Right ventricle myocardium inferior (tissue), 1 donor: Measurements from ENCODE around the gene SNRNP200. TPM values are rescaled to one million over a fixed set of nuclear protein-coding genes. Genes with fewer than 3 reads are reported as not detected.

Source experiments
- ATAC-seq: fragments of 200-7000 bp; cut with Tn5 transposase; one replicate; pipeline ENCODE4 v1.9.1; 2020; ENCODE audit warnings: mild to moderate bottlenecking, moderate library complexity
- DNase-seq: peaks from one replicate; pipeline ENCODE4 v3.0.0; 2021; ENCODE audit errors: missing footprints
- intact Hi-C: fragments of 100-400 bp; cut with DNase I; formaldehyde crosslinking; loops from one replicate; pipeline ENCODE4 v1.11.0; 2022
- long read RNA-seq: library from polyadenylated mRNA; unstranded; transcript quantifications from one replicate; pipeline ENCODE4 v2.0.0, GENCODE V29; 2021
- total RNA-seq: library from RNA; stranded (reverse); fragmentation: NEBNext Ultra II Directional; extraction: Animal tissue kit (Norgen Biotek cat#: 25700); gene quantifications from one replicate; pipeline ENCODE4 v1.2.1, GENCODE V29; 2021
- donor health status: DM: no; HTN: yes; CAD: no; lungs with severe emphysema.

SNRNP200 gene
- total RNA-seq, result 50.9 TPM
- long read RNA-seq, full-length matches to known transcripts, result 5 of 26 reads
- long read RNA-seq, partial matches to known transcripts, result 20 of 26 reads
- long read RNA-seq, other reads (novel, unspliced or antisense), result 1 of 26 reads

DNA sequence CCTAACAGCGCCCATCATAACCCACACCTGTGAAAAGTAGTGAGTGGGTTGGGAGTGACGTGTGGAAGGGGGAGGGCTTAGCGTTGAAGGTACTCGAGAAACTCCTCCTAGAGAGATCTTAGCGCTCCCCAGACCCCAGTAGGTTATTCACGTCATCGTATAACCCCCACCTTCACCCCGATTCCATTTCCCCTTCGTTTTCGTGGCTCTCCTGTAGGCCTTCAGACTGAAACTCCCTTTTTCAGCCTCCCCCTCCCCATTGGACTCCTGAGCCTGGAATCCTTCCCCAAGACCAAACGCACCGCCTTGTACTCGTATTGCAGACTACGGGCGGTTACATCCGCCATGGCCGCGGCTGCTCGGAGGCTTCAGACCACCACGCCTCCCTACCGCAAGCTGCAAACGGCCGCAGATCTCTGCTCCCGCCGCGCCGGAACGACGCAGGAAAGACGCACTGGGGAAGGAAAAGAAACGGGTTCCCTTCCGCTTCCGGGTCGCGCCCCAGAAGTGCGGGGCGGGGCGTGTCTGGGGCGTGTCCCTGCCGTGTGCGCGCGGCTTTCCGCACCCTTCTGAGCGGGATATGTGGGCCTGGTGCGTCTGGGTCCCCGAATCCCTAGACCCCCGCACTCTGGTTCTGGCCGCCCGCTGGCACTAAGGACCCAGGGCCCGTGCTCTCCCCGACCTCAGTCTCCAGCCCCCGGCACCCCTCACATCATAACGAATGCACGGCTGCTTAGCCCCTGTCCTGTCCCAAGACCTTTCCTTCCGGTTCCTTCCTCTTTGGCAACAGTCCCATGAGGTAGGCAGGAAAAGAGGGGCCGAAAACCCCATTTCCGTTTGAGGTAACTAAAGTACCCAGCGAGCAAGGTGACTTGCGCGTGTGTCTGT lies at the start of gene SNRNP200:
Gene SNRNP200, minus strand, starts transcription at position 456 of the 888 bp plus-strand sequence. Its CDS starts 109 bp downstream, at position 347.
- ATAC-seq (peak; percentile 99), DNase-seq (peak; percentile 94)
- intact Hi-C loops, result loop anchor here (2.0 kb wide), 1 partner anchor 203 kb away; no protein-coding TSS in a partner anchor

- intact Hi-C loops, result no loop called here
- ATAC-seq (no peak), DNase-seq (no peak)
These were observed 49.1 kb upstream of the SNRNP200 start for GRCh38 chr2:96354492-96354891.

DNA sequence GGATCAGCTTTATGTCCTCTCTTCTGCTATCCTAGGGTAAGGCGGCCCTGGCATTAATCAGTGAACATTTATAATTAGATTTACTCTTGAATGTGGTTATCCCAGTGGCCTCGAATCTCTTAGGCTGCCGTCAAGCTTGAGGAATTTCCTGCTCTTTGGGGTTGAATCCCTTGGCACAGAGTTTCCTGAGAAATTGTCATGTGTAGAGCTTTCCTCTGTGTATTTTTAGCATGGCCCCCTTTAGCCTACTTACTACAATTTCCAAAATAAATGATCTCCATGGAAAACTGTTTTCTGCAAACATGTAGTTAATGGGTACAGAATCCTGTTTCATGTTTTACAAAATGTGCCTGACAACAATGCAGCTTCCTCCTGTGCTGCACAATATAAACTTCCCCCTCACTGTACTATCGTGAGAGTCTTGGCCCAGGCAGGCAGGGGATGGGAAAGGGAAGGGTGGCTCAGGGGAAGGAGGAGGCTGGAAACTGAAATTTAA lies 48.3 kb upstream of the SNRNP200 start:
- DNase-seq (no peak), ATAC-seq (peak; percentile 27)
- intact Hi-C loops, result no loop called here

- peak; percentile 54 for ATAC-seq
- DNase-seq, result peak; percentile 75
- intact Hi-C loops, result no loop called here
These were observed 47.8 kb upstream of the SNRNP200 start for GRCh38 chr2:96353032-96353561.

GRCh38 chr2:96347395-96347794 lies 42.0 kb upstream of the SNRNP200 start:
- intact Hi-C loops, result no loop called here
- ATAC-seq, result no peak
- no peak for DNase-seq

GRCh38 chr2:96345868-96346462 lies 40.6 kb upstream of the SNRNP200 start:
- no peak for DNase-seq
- intact Hi-C loops, result no loop called here
- no peak for ATAC-seq

GRCh38 chr2:96345438-96345837 lies 40.1 kb upstream of the SNRNP200 start:
- ATAC-seq, result peak; percentile 85
- intact Hi-C loops, result no loop called here
- no peak for DNase-seq

DNA sequence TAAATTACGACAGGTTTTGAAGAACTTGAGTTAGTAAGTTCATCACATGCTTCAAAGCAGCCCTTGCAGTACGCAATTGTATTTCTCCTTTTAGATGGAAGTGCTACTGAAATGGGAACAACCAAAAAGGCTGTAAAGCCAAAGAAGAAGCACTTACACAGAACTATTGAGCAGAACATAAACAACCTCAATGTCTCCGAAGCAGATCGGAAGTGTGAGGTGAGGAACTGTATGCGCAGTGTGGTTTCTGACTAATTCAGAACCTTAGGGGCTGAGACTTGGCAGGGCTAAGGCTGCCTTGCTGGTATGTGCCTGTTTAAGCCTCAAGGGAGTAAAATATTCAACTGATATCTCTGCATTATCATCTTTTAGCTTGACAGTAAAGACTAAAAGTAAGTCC lies 38.7 kb upstream of the SNRNP200 start:
- DNase-seq (no peak), ATAC-seq (peak; percentile 25)
- intact Hi-C loops, result no loop called here

DNA sequence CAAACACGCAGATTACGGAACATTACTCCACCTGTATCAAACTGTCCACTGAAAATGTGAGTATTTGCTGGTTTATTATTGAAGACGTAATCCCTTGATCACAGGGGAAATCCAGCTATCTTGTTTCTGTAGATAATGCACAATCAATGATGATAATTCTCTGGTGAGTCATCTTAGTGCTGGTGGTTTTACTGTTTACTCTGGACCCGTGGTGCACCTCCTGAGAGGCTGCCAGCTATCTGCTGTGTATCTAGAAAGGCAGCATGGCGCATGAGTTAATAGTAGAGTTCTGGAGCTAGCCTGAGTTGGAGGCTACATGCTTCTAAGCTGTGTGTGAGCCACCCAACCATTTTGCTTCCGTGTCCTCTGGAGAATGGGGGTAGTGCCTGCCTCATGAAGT lies 36.7 kb upstream of the SNRNP200 start:
- ATAC-seq (no peak), DNase-seq (no peak)
- intact Hi-C loops, result no loop called here

GRCh38 chr2:96341641-96342040 lies 36.3 kb upstream of the SNRNP200 start:
- ATAC-seq (no peak), DNase-seq (no peak)
- intact Hi-C loops, result no loop called here

DNA sequence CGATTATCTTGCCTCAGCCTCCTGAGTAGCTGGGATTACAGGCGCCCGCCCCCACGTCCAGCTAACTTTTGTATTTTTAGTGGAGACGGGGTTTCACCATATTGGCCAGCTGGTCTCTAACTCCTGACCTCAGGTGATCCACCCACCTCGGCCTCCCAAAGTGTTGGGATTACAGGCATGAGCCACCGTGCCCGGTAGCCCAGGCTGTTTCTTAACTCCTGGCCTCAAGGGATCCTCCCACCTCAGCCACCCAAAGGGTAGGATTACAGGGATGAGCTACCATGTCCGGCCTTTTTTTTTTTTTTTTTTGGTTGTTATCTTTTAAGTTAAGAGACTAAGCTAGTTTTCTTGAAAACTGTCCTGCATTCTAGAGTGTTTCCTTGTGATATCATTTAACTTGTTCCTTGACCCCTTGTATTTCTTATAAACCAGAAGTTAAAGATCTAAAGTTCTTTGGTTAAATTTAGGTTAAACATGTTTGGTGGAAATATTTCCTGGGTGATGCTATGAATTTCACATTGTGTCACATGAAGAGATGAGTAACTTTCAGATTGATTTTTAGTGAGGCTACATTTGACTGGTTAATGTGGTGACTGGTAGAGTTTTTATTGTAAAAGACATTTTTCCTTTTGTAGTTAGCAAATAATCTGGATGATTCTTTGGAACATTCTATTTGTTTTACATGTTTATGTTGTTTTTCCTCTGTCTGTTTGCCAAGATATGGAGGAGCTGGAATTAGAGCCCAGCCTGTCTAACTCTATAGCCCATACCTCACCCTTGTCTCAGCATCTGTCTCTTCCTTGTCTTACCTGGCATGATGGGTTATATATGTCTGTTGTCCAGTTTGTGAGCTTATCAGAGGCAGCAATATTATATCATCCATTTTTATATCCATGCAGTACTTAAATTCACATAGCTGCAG lies 35.4 kb upstream of the SNRNP200 start:
- intact Hi-C loops, result no loop called here
- ATAC-seq (no peak), DNase-seq (no peak)

DNA sequence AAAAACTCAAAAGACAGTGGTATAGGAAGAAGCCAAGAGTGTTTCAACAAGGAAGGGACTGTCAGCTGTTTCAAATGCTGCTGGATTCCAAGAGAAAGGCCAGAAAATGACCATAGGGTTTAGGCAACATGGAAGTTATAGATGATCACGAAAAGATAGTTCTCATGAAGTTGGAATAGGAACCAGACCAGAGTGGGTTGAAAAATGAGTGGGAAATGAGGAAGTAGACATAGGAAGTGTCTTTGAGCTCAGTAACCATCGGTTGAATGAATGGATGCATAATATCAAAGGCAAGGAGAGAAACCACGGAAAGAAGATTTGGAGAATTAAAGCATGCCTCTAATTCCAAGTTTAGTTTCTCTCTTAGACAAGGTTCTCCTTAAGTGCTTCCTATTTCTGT lies 31.5 kb upstream of the SNRNP200 start:
- intact Hi-C loops, result loop anchor here (5.0 kb wide), 1 partner anchor 170 kb away; the partner anchor contains the start of gene NEURL3
- no peak for ATAC-seq
- DNase-seq, result no peak

DNA sequence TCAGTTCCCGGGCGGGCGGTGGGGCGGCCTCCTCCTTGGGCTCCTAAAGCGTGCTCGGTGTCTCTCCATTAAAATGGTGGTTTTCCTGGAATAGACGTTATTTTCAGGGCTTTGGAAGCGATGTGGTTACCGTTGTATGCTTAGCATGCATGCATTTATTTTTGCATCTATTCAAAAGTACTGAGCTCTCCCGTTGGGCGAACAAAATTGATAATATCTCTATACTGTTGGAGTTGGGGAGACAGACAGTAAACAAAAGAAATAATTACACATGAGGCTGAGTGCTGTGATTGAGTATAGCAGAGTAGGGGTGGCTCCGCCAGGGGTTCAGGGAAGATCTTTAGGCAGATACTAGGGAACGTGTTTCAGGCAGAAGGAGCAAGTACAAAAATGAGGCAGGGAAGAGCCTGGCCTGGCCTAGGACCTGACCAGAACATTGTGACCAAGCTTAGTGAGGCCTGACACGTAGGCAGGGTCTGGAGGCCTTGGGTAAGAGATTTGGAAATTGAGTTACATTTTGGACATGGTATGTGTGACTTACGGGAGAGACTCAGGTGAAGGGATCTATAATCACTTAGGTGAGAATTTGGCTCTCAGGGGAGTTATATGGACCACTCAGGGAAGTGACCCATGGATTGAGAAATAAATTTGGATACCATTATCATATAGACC lies 30.9 kb upstream of the SNRNP200 start:
- ATAC-seq, result no peak
- intact Hi-C loops, result loop anchor here (5.0 kb wide), 1 partner anchor 171 kb away; the partner anchor contains the start of gene NEURL3
- DNase-seq, result no peak

- ATAC-seq (no peak), DNase-seq (no peak)
- intact Hi-C loops, result no loop called here
These were observed 28.4 kb upstream of the SNRNP200 start for GRCh38 chr2:96333708-96334107.

- no peak for DNase-seq
- intact Hi-C loops, result no loop called here
- no peak for ATAC-seq
These were observed 25.1 kb upstream of the SNRNP200 start for GRCh38 chr2:96330407-96330806.

- DNase-seq (no peak), ATAC-seq (no peak)
- intact Hi-C loops, result no loop called here
These were observed 24.5 kb upstream of the SNRNP200 start for GRCh38 chr2:96329874-96330273.

DNA sequence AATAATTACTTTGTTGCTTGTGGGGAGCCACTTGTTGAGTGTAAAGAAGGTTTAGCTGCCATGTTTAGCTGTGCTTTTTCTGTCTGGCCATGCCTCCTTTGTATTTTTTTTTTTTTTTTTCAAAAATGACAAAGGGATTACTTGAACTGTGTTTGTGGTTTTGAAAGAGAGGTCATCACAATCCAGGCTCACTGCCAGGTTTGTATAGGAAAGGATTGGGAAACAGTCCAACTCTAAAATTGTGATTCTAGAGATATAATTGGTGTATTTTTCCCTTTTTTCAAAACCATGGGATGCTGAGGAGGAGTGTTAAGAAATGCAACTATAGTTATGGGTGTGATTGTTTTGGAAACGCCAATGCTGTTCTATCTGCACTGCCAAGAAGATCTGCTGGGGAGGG lies 24.1 kb upstream of the SNRNP200 start:
- ATAC-seq (no peak), DNase-seq (no peak)
- intact Hi-C loops, result no loop called here
